Endothelial cell (in vitro differentiated cells): ENCODE data around the gene KCNJ6. TPM values are rescaled to one million over a fixed set of nuclear protein-coding genes. Genes with fewer than 3 reads are reported as not detected.

Experiments
- DNase-seq: peaks from one replicate; pipeline ENCODE4 v3.0.0; 2021; ENCODE audit warnings: low spot score
- H3K27ac Mint-ChIP-seq: one replicate; pipeline ENCODE4 v1.8.0; 2021; ENCODE audit warnings: mixed read lengths, inconsistent platforms; ENCODE audit not compliant: unreplicated experiment
- H3K27me3 Mint-ChIP-seq: one replicate; pipeline ENCODE4 v1.8.0; 2021; ENCODE audit warnings: mild to moderate bottlenecking, moderate library complexity, mixed read lengths, inconsistent platforms; ENCODE audit not compliant: unreplicated experiment
- H3K36me3 Mint-ChIP-seq: one replicate; pipeline ENCODE4 v1.8.0; 2021; ENCODE audit warnings: mild to moderate bottlenecking, low read depth, mixed read lengths, inconsistent platforms; ENCODE audit not compliant: unreplicated experiment
- H3K4me1 Mint-ChIP-seq: one replicate; pipeline ENCODE4 v1.8.0; 2021; ENCODE audit warnings: mild to moderate bottlenecking, mixed read lengths, inconsistent platforms; ENCODE audit not compliant: unreplicated experiment
- H3K4me3 Mint-ChIP-seq: one replicate; pipeline ENCODE4 v1.8.0; 2021; ENCODE audit warnings: mild to moderate bottlenecking, mixed read lengths, inconsistent platforms; ENCODE audit not compliant: unreplicated experiment
- H3K9me3 Mint-ChIP-seq: one replicate; pipeline ENCODE4 v1.8.0; 2021; ENCODE audit warnings: mixed read lengths, inconsistent platforms; ENCODE audit not compliant: unreplicated experiment
- total RNA-seq: library from RNA; stranded (reverse); fragmentation: NEBNext Ultra II Directional; extraction: Animal tissue kit (Norgen Biotek cat#: 25700); gene quantifications from one replicate; pipeline ENCODE4 v1.2.1, GENCODE V29; 2021; ENCODE audit not compliant: unreplicated experiment
- TF ChIP-seq, protein P1 (sequence below): fragments of 200-600 bp; sonication (generic); IDR thresholded peaks from one replicate; pipeline ENCODE4 v1.5.0; 2021; ENCODE audit warnings: antibody characterized with exemption; ENCODE audit not compliant: unreplicated experiment

Gene KCNJ6
- total RNA-seq, 1 donor from 2014 or later: 0.41 TPM

DNA sequence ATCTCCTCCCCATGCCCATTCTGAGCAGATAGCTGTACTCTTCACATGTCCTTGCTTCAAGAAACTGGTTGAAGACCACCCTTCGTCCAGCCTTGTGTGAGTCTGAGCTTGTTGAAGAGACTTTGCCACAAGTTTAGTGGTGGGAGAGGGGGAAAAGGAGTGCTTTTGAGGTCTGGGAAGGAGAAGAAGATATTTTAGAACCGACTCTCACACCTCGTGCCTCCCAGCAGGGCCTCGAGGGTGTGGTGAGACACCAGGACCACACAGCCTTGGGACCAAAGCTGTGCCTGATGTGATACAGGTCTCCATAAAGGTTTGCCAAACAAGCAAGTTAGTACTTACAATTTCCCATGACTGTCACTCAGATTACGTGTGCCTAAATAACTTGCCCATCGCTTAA lies 347.8 kb downstream of the KCNJ6 start:
- TF ChIP-seq, protein P1, sequence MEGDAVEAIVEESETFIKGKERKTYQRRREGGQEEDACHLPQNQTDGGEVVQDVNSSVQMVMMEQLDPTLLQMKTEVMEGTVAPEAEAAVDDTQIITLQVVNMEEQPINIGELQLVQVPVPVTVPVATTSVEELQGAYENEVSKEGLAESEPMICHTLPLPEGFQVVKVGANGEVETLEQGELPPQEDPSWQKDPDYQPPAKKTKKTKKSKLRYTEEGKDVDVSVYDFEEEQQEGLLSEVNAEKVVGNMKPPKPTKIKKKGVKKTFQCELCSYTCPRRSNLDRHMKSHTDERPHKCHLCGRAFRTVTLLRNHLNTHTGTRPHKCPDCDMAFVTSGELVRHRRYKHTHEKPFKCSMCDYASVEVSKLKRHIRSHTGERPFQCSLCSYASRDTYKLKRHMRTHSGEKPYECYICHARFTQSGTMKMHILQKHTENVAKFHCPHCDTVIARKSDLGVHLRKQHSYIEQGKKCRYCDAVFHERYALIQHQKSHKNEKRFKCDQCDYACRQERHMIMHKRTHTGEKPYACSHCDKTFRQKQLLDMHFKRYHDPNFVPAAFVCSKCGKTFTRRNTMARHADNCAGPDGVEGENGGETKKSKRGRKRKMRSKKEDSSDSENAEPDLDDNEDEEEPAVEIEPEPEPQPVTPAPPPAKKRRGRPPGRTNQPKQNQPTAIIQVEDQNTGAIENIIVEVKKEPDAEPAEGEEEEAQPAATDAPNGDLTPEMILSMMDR: no peak
- Mint-ChIP-seq H3K27me3 (peaks cover 3% of the 10 kb centered on the region), H3K4me1 (peaks cover 21% of the 10 kb centered on the region)

DNA sequence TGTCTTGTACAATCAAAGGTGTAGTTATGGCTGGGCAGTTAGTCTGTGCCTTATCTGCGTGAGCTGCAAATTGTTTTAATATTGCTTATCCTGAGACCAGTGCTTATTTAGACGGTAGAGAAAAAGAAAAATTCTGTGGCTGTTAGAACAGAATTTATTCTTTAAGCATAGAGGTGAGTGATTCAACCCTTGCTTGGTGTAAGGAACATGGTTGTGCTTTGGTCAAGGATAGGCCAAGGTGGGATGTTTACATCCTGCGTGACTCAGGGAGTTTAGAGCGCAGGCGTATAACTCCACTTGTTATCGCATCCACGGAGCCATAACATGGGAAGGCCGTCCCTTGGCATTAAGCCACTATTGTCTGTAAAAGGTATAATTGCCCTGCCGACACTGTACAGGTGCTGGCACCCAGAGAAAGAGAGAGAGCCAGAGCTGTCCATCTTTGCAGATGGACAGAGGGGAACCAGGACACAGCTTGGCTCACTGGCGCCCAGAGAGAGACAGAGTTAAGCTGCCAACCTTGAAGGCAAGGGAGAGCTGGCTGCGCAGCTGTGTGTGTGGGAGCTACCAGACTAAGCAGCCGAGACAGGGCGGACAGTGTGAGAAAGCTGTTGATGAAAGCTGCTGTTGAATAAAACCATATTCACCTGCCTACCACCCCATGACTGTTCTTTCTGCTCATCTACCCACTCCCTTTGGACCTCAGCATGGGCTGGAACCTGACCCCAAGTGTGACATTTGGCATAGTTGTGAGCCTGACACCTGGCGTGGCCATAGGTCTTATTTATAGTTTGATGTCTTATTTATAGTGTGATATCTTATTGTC lies 349.3 kb downstream of the KCNJ6 start:
- no peak for DNase-seq
- Mint-ChIP-seq H3K4me3 (no peak overlapping the region), H3K9me3 (no peaks in the 10 kb centered on the region), H3K36me3 (no peaks in the 10 kb centered on the region), H3K4me1 (peaks cover 21% of the 10 kb centered on the region), H3K27ac (peak overlapping the region; percentile 26), H3K27me3 (peaks cover 3% of the 10 kb centered on the region)
- TF ChIP-seq, protein P1: no peak

More for the DNA sequence above, 347.8 kb downstream of the KCNJ6 start:
- H3K4me3 Mint-ChIP-seq: no peak overlapping the region
- H3K27ac Mint-ChIP-seq: no peak overlapping the region
- no peaks in the 10 kb centered on the region for H3K9me3 Mint-ChIP-seq
- DNase-seq: no peak
- no peaks in the 10 kb centered on the region for H3K36me3 Mint-ChIP-seq

DNA sequence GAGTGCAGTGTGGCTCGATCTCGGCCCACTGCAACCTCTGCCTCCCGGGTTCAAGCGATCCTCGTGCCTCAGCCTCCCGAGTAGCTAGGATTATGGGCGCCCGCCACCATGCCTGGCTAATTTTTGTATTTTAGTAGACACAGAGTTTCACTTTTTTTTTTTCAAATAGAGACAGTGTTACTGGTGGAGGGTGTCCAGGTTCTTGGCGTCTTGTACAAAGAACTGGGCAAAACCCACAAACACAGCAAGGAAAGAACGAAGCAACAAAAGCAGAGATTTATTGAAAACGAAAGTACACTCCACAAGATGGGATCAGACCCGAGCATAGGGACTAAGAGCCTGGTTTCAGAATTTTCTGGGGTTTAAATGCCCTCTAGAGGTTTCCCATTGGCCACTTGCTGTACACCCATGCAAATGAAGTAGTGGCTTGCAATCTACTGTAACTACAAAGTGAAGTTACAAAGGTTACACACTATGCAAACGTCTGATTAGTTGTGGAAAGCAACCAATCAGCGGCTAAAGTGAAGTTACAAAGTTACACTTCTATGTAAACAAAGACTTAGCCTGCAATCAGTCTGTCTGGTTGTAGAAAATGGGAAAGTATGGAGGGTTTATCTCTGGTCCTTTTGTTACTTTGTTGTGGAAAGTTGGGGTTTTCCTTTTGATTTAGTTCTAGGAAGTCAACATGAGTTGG lies 350.6 kb downstream of the KCNJ6 start:
- TF ChIP-seq, protein P1: no peak
- no peak for DNase-seq
- Mint-ChIP-seq H3K4me1 (peaks cover 21% of the 10 kb centered on the region), H3K27ac (no peak overlapping the region), H3K4me3 (no peak overlapping the region), H3K36me3 (no peaks in the 10 kb centered on the region), H3K9me3 (no peaks in the 10 kb centered on the region), H3K27me3 (peaks cover 3% of the 10 kb centered on the region)

DNA sequence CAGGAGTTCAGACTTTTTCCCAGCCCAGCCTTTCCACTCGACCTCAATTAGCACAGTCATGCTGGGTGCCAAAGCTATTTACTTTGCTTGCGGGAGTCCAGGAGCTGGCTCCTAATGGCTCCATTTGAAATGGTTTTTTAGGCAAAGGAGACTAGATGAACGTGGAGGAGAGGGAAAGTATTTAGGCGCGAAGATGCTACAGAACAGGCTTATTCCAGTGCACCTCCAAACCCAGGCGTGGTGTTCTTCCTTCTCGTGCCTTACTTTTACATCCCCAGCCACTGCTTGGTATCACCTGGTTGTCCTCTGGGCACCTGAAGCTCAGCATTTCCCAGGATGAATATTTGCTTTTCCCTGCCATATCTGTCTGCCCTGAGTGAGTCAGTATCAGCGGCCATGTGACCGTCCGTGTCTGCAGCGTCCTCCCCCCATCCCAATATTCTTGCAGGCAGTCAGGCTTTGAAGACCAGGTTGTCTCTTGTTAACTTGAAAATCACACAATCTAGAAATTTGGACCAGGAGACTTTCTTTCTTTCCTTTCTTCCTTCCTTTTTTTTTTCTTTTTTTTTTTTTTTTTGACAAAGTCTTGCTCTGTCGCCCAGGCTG lies 351.2 kb downstream of the KCNJ6 start:
- no peaks in the 10 kb centered on the region for H3K36me3 Mint-ChIP-seq
- H3K27ac Mint-ChIP-seq: peak overlapping the region; percentile 28
- TF ChIP-seq, protein P1: no peak
- H3K9me3 Mint-ChIP-seq: no peaks in the 10 kb centered on the region
- DNase-seq: no peak
- H3K27me3 Mint-ChIP-seq: peaks cover 3% of the 10 kb centered on the region
- peaks cover 21% of the 10 kb centered on the region for H3K4me1 Mint-ChIP-seq
- H3K4me3 Mint-ChIP-seq: peak overlapping the region; percentile 39
